Endothelial cell of umbilical vein (primary cell): ENCODE measurements around the gene RAB31. TPM values are rescaled to one million over a fixed set of nuclear protein-coding genes. Genes with fewer than 3 reads are reported as not detected.

Experiments
- BruUV-seq: library from RNA; stranded (reverse); fragments of 400-500 nt; replicated peaks from 2 replicates; lab custom pipeline; 2021; lab: Mats Ljungman, UMichigan
- CTCF ChIA-PET: fragments of 300-600, 350-600 bp; sonication (Branson Sonifier 250); formaldehyde crosslinking; loops from one replicate; lab custom pipeline; 2021; ENCODE audit warnings: antibody characterized with exemption, inconsistent platforms; lab: Charles Lee
- POLR2A ChIA-PET: fragments of 300-600, 350-600 bp; sonication (Branson Sonifier 250); formaldehyde crosslinking; loops from one replicate; lab custom pipeline; 2021; ENCODE audit warnings: antibody characterized with exemption, inconsistent platforms; lab: Charles Lee
- DNase-seq: peaks from one replicate; pipeline ENCODE4 v3.0.0-alpha.2; 2011; ENCODE audit warnings: low read depth, low spot score
- FAIRE-seq: peaks from 2 replicates; lab custom pipeline; 2011; peaks lifted over from hg19 to GRCh38; lab: Jason Lieb, UNC
- H2AFZ ChIP-seq: 2 replicates; pipeline ENCODE4 v1.6.0; 2012; ENCODE audit warnings: low read depth, low read length, control low read depth, inconsistent platforms
- H3K27ac ChIP-seq: 2 replicates; pipeline ENCODE4 v1.5.1; 2011; ENCODE audit warnings: low read depth, mild to moderate bottlenecking, control low read depth, low read length, moderate library complexity; ENCODE audit not compliant: insufficient read depth
- H3K27me3 ChIP-seq, 2 experiments: 2 replicates each; pipeline versions ENCODE4 v1.6.0 to v1.6.1; 2011; ENCODE audit warnings: low read length in 2 of 2, mixed read lengths in 1 of 2; ENCODE audit not compliant: control insufficient read depth in 2 of 2, insufficient read depth in 2 of 2
- H3K36me3 ChIP-seq, 2 experiments: 2 replicates in 1 of 2; 3 replicates in 1 of 2; pipeline ENCODE4 v1.5.1; 2011; ENCODE audit warnings: low read length in 2 of 2, mild to moderate bottlenecking in 1 of 2, moderate library complexity in 1 of 2; ENCODE audit not compliant: control insufficient read depth in 2 of 2, insufficient read depth in 2 of 2; ENCODE audit errors: extremely low read depth in 1 of 2
- H3K4me1 ChIP-seq: 3 replicates; pipeline ENCODE4 v1.5.1; 2011; ENCODE audit warnings: mild to moderate bottlenecking, low read length; ENCODE audit not compliant: control insufficient read depth, insufficient read depth; ENCODE audit errors: extremely low read depth
- H3K4me2 ChIP-seq: 2 replicates; pipeline ENCODE4 v1.6.1; 2011; ENCODE audit warnings: low read length, control low read depth, mixed read lengths; ENCODE audit not compliant: insufficient read depth
- H3K4me3 ChIP-seq, 3 experiments: fragments of 200-600 bp in 1 of 3; sonication (generic), shearing (Covaris generic) in 1 of 3; replicated peaks in 1 of 3; 2 replicates each; pipeline ENCODE4 v1.5.1; 2011 to 2016; ENCODE audit warnings: control low read depth in 3 of 3, low read length in 3 of 3, mild to moderate bottlenecking in 2 of 3, inconsistent platforms in 1 of 3, low read depth in 1 of 3, moderate library complexity in 1 of 3; ENCODE audit not compliant: insufficient read depth in 1 of 3
- H3K79me2 ChIP-seq: 2 replicates; pipeline ENCODE4 v1.6.0; 2012; ENCODE audit warnings: low read length, inconsistent platforms; ENCODE audit not compliant: control insufficient read depth, insufficient read depth
- H3K9ac ChIP-seq: replicated peaks from 2 replicates; pipeline ENCODE3; 2011; ENCODE audit warnings: low read length, control low read depth; ENCODE audit not compliant: insufficient read depth; ENCODE audit errors: extremely low read depth
- H3K9me1 ChIP-seq: replicated peaks from 3 replicates; pipeline ENCODE4 v1.6.0; 2011; ENCODE audit warnings: mild to moderate bottlenecking, low read length; ENCODE audit not compliant: control insufficient read depth, insufficient read depth; ENCODE audit errors: extremely low read depth
- H3K9me3 ChIP-seq: replicated peaks from 2 replicates; pipeline ENCODE4 v1.5.1; 2012; ENCODE audit warnings: low read length, inconsistent platforms; ENCODE audit not compliant: control insufficient read depth, insufficient read depth
- H4K20me1 ChIP-seq: replicated peaks from 2 replicates; pipeline ENCODE3; 2011; ENCODE audit warnings: mild to moderate bottlenecking, low read length; ENCODE audit not compliant: control insufficient read depth, insufficient read depth; ENCODE audit errors: extremely low read depth
- CTCF ChIP-seq, 2 donors: IDR thresholded peaks; 1 replicate in 1 of 2; 2 replicates in 1 of 2; pipeline ENCODE4 v1.5.1; 2011; ENCODE audit warnings: low read length in 2 of 2, mild to moderate bottlenecking in 2 of 2, moderate library complexity in 2 of 2, control low read depth in 1 of 2, inconsistent platforms in 1 of 2, low read depth in 1 of 2; ENCODE audit not compliant: insufficient read depth in 1 of 2; ENCODE audit errors: extremely low read depth in 1 of 2
- EZH2 ChIP-seq: IDR thresholded peaks from 2 replicates; pipeline ENCODE4 v1.6.1; 2012; ENCODE audit warnings: borderline replicate concordance, low read depth, mild to moderate bottlenecking, moderate library complexity, low read length, inconsistent platforms; ENCODE audit not compliant: severe bottlenecking
- FOS ChIP-seq: IDR thresholded peaks from 2 replicates; pipeline ENCODE4 v1.6.1; 2011; ENCODE audit warnings: mild to moderate bottlenecking, low read length, moderate library complexity, borderline replicate concordance; ENCODE audit not compliant: insufficient read depth
- GATA2 ChIP-seq: IDR thresholded peaks from 2 replicates; pipeline ENCODE4 v1.7.0; 2011; ENCODE audit warnings: low read depth, mild to moderate bottlenecking, moderate library complexity, mixed read lengths, low read length; ENCODE audit not compliant: insufficient read length, insufficient read depth
- JUN ChIP-seq: IDR thresholded peaks from 2 replicates; pipeline ENCODE4 v1.6.1; 2011; ENCODE audit warnings: borderline replicate concordance, low read depth; ENCODE audit not compliant: insufficient read length, insufficient read depth
- MAX ChIP-seq: IDR thresholded peaks from 2 replicates; pipeline ENCODE4 v1.6.1; 2011; ENCODE audit not compliant: insufficient read depth, insufficient read length
- MYC ChIP-seq: IDR thresholded peaks from one replicate; pipeline ENCODE4 v1.6.1; 2011; ENCODE audit warnings: mild to moderate bottlenecking, low read depth, low read length
- POLR2A ChIP-seq: IDR thresholded peaks from 2 replicates; pipeline ENCODE4 v1.6.1; 2012; ENCODE audit warnings: low read depth, mild to moderate bottlenecking, control low read depth, low read length
- POLR2AphosphoS5 ChIP-seq: IDR thresholded peaks from 2 replicates; pipeline ENCODE4 v1.6.1; 2012; ENCODE audit warnings: low read depth, mild to moderate bottlenecking, control low read depth, low read length, moderate library complexity; ENCODE audit not compliant: insufficient read depth
- dilution Hi-C: fragments of 300-500 bp; cut with MboI; formaldehyde crosslinking; loops from one replicate; pipeline ENCODE4 v1.15.0; 2019; ENCODE audit warnings: low sequenced_read_pairs; ENCODE audit not compliant: extremely low pct_ligation_motif_present
- intact Hi-C: fragments of 100-400 bp; cut with micrococcal nuclease; formaldehyde crosslinking; loops from one replicate; pipeline ENCODE4 v1.10.0; 2022
- polyA plus RNA-seq, 4 experiments: library from polyadenylated mRNA; depleted of rRNA in 3 of 4; stranded (reverse) in 3 of 4; unstranded in 1 of 4; fragments of >200 nt; gene quantifications; 2 replicates each; pipeline versions ENCODE4 v1.2.1 to v1.2.3, GENCODE V29; 2011 to 2012; ENCODE audit warnings: missing spikeins in 1 of 4
- total RNA-seq: library from RNA; stranded (reverse); gene quantifications from 2 replicates; pipeline ENCODE4 v1.2.3, GENCODE V29; 2021

The RAB31 gene
- total and polyA plus RNA-seq, 2 donors (not counting 3 experiments of a cell fraction or from before 2014, with no cell fraction given), result 30.5 TPM

- intact Hi-C loops, result loop anchor here (2.0 kb wide), 1 partner anchor 38 kb away; no protein-coding TSS in a partner anchor
- BruUV-seq, result no TSS peak
- no peaks in the 10 kb centered on the region for H3K9me1 ChIP-seq
- peaks cover 35% of the 10 kb centered on the region for H3K79me2 ChIP-seq
- dilution Hi-C loops, result no loop called here
- H3K9ac ChIP-seq, result no peak overlapping the region
- FAIRE-seq (no peak), DNase-seq (no peak)
- CTCF ChIA-PET, result interaction anchor here (1.0 to 1.9 kb wide), 2 partner anchors 104 to 142 kb away, joined by 3 to 5 read pairs; no protein-coding TSS in a partner anchor
- POLR2A ChIA-PET, result no interaction called here
- no peak overlapping the region for H3K4me3 ChIP-seq
- H2AFZ ChIP-seq, result no peak overlapping the region
- H3K4me2 ChIP-seq, result no peak overlapping the region
- H3K9me3 ChIP-seq, result no peaks in the 10 kb centered on the region
- H3K36me3 ChIP-seq, result no peaks in the 10 kb centered on the region
- no peaks in the 10 kb centered on the region for H3K27me3 ChIP-seq
- TF ChIP-seq GATA2 (no peak), MYC (no peak), JUN (no peak), POLR2A (no peak), FOS (no peak), POLR2AphosphoS5 (no peak), CTCF (IDR thresholded peaks at IDR 0.05; ENCODE audit: extremely low read depth in 1 of 2, insufficient read depth in 1 of 2, low read depth in 1 of 2, low read length in 2 of 2) (no peak), MAX (no peak), EZH2 (no peak)
- peaks cover 6% of the 10 kb centered on the region for H3K4me1 ChIP-seq
- no peaks in the 10 kb centered on the region for H4K20me1 ChIP-seq
- no peak overlapping the region for H3K27ac ChIP-seq
Observed at GRCh38 chr18:9716780-9717563, 8.9 kb downstream of the RAB31 start.
